SKM-1 (cell line): Measurements from ENCODE around the gene NOC4L.
"Not testable (repeated sequence)": the region's sequence is repeated elsewhere in the genome, so short reads cannot be mapped to it uniquely, and the experiment has no call there.

Source experiments
- DNase-seq: peaks from one replicate; lab custom pipeline; 2025; ENCODE audit not compliant: unreplicated experiment; lab: John Stamatoyannopoulos, UW

The NOC4L gene

DNA sequence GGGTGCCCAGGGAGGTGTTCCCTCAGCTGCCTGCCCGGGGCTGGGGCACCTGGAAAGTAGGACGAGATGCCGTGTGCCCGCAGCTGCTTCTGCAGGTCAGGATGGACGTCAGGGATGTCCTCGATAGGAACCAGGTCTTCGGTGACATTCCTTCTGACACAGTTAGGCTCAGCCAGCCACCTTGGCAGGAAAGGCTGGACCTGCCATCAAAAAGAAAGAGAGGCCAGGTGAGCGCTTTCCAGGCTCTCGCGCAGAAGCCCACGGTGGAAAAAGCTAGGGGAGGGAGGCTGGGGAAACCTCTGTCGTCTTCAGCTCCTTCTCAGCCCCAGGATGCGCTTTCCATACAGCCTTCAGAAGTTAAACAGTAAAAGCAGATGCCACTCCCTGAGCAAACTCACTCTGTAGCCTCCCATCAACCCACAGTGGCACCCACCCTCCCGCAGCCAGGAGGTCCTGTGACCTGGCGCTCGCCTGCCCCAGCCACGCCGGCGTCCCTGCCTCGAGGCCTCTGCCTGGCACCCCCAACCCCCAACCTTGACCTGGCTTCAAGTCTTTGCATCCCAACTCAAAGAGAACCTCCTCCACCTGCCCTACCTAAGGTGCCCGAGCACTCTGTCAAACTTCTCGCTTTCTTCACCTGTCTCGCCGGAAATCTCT, 1.4 kb upstream of the NOC4L start:
- no peak for DNase-seq

- no peak for DNase-seq
Measured at GRCh38 chr12:132143336-132144071, 753 bp upstream of the NOC4L start.

GRCh38 chr12:132144810-132145168, 532 bp downstream of the NOC4L start:
- no peak for DNase-seq

DNA sequence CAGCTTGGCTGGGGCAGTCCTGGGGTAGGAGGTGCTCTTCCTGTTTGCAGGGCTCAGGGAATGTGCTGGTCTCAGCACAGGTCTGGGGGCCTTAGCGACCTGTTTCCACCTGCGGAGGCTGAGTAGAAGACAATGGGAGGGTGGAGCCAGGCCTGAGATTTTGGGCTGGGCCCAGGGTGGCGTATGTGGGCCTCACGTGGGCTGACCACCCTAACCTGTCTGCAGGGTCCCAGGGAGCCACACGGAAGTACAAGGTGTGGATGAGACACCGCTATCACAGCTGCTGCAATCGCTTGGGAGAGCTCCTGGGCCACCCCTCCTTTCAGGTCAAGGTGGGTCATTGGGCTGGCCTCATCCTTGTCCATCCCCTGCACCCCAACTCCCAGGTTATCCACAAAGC, 1.1 kb downstream of the NOC4L start:
- DNase-seq: no peak

- no peak for DNase-seq
Measured at GRCh38 chr12:132146098-132146497, 1.8 kb downstream of the NOC4L start.

DNA sequence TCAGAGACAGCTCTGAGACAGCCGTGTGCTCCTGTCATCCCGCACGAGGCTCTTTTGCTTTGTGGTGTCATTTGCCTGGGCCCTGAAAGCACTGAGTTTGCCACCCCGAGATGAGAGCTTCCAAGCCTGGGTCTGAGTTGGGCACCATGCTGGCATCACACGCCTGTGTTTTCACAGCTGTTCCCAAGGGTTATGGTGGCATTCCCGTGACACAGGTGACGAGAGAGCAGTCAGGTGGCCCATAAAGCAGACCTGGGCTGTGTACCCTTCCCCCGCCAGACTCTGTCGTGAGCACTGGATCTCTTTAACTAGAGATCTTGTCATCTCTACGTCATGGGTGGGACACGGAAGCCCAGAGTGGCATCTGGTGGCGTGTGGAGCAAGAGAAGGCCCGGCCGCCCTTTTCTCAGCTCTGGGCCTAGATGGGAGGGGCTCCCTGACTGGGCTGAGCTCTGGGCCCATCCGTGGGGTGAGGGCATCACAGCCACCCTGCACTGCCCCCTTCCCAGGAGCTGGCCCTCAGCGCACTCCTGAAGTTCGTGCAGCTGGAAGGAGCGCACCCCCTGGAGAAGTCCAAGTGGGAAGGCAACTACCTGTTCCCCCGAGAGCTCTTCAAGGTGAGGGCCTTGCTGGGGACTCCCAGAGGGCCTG, 2.6 kb downstream of the NOC4L start:
- DNase-seq: no peak

GRCh38 chr12:132147423-132148367, 3.4 kb downstream of the NOC4L start:
- no peak for DNase-seq

- no peak for DNase-seq
Measured at GRCh38 chr12:132148368-132149045, 4.2 kb downstream of the NOC4L start.

- DNase-seq: not testable (repeated sequence)
Measured at GRCh38 chr12:132149526-132149925, 5.3 kb downstream of the NOC4L start.

GRCh38 chr12:132150780-132151144, 6.5 kb downstream of the NOC4L start:
- DNase-seq: no peak

- no peak for DNase-seq
Measured at GRCh38 chr12:132151145-132151765, 7.0 kb downstream of the NOC4L start.

- DNase-seq: no peak
Measured at GRCh38 chr12:132151766-132152410, 7.6 kb downstream of the NOC4L start.

- no peak for DNase-seq
Measured at GRCh38 chr12:132152411-132152821, 8.2 kb downstream of the NOC4L start.

- no peak for DNase-seq
Measured at GRCh38 chr12:132152953-132153352, 8.7 kb downstream of the NOC4L start.

DNA sequence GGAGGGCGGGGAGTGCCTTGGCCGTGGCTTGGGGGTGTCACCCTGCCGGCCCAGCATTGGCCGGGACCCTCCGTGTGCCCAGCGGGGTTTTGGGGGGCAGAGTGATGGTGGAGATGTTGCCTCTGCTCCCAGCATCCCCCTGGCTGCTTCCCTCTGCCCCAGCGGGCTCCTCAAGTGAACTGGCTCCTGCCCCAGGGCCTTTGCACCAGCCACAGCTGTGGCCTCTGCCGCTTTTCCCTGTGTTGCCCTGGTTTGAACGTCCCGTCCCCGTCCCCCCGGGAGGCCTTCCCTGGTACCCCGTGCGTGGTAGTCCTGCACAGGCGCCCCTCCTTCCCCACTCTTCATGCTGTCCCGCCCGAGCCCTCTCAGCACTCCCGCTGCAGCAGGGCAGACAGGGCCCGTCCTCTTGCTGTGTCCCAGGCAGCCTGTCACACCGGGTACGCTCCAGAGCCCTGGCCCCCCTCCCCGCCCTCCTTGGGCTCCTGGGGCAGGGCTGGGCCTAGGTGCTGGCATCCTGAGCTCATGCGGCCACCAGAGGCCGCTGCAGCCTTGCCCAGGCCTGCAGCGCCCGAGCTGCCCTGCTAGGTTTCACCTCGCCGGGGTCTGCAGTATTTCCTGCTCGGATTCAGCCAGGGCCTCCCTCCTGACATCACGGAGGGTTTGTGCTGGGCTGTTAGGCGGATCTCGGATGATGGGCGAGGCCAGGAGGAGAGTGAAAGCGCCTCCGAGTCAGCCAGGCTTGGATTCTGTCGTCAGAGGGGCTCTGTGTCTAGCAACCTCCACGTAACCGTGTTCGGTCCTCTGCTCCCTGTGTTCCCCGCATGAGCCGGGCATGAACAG, 9.5 kb downstream of the NOC4L start:
- DNase-seq: no peak

DNA sequence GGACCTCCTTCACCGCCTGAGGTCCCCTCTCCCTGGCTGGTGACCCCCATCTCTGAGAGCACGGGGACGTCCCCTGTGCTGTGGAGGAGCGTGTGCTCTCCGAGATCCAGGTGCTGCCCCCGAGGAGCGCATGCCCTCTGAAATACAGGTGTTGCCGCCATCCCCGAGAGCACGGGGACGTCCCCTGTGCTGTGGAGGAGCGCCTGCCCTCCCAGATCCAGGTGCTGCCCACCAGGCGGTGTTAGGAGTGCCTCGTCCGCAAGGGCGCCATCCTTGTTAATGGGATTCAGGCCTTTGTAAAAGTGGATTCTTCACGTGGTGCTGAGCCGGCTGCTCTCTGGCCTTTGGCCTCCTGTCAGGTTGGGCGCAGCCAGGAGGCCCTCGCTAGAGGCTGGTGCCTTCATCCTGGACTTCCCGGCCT, 10.1 kb downstream of the NOC4L start:
- DNase-seq: no peak

DNA sequence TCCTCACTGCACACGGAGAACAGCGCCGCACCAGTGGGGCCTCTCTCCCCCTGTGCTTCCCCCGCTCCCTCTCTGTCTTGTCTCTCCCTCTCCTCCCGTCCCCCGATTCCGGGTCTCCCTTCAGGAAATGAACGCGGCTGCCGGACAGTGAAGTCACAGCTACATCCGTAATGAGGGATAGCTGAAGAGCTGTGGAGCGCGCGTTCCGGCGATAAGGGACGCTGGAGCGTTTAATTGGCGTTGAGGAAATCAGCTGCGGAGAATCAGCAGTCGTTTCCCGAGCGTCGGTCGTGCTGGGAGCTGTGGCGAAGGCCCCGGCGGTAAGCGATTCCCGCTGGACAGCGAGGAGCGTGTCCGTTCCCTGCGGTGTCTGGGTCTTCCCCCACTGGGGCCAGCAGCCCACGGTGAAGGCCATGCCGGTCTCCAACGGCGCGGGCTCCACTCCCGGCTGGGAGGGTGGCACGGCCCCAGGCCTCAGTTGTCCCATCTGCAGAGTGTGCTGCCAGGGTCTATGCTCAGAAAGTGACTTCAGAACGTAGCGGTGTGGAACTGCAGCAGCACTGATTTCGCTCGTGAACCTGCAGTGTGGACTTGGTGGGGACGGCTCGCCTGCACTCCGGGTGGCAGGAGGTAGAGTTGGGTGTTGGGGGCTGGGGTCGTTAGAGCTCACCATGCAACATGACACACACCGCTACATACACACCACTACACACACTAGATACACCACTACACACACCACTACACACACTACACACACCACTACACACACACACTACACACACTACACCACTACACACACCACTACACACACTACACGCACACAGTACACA, 10.9 kb downstream of the NOC4L start:
- no peak for DNase-seq
